HepG2 (cell line): ENCODE measurements around the gene CPNE5. TPM values are rescaled to one million over a fixed set of nuclear protein-coding genes. Genes with fewer than 3 reads are reported as not detected.
A peak's percentile ranks its signal among the peaks of the same experiment; 100 is the strongest.

Source experiments
- ATAC-seq: fragments of 200-7000 bp; cut with Tn5 transposase; 3 replicates; pipeline ENCODE4 v1.9.1; 2020; ENCODE audit warnings: mild to moderate bottlenecking, moderate library complexity
- BruUV-seq: library from RNA; stranded (reverse); fragments of 400-500 nt; replicated peaks from 2 replicates; lab custom pipeline; 2021; lab: Mats Ljungman, UMichigan
- CTCF ChIA-PET: fragments of 300-600 bp; formaldehyde crosslinking; extraction: SDS; loops from one replicate; lab custom pipeline; 2021; ENCODE audit warnings: low total read pairs, inconsistent platforms, low intra/inter-chr PET ratio; lab: Yijun Ruan, JAX
- POLR2A ChIA-PET: fragments of 350-600 bp; sonication (Branson Sonifier 250); formaldehyde crosslinking; loops from one replicate; lab custom pipeline; 2020; ENCODE audit warnings: antibody characterized with exemption, inconsistent platforms; lab: Yijun Ruan, JAX
- DNase-seq: peaks from one replicate; pipeline ENCODE4 v3.0.0-alpha.2; 2015; ENCODE audit warnings: low spot score
- FAIRE-seq: peaks from 3 replicates; lab custom pipeline; 2011; peaks lifted over from hg19 to GRCh38; lab: Jason Lieb, UNC
- H2AFZ ChIP-seq: one replicate; pipeline ENCODE4 v1.6.1; 2011; ENCODE audit warnings: low read length, inconsistent platforms
- H3K27ac ChIP-seq: fragments of 300-600 bp; 3 replicates; pipeline ENCODE4 v1.8.0; 2011; ENCODE audit warnings: mixed run types, mild to moderate bottlenecking, mixed read lengths, low read length, inconsistent platforms; ENCODE audit not compliant: insufficient read depth; ENCODE audit errors: extremely low read length
- H3K27me3 ChIP-seq, 2 experiments: fragments of 200-600 bp in 1 of 2; 2 replicates in 1 of 2; 3 replicates in 1 of 2; pipeline versions ENCODE4 v1.6.0 to v1.8.0; 2011; ENCODE audit warnings: low read length in 2 of 2, mild to moderate bottlenecking in 2 of 2, moderate library complexity in 2 of 2, inconsistent platforms in 1 of 2; ENCODE audit not compliant: insufficient read depth in 2 of 2, control insufficient read depth in 1 of 2
- H3K36me3 ChIP-seq, 2 experiments: fragments of 200-600 bp in 1 of 2; replicated peaks in 1 of 2; 2 replicates in 1 of 2; 3 replicates in 1 of 2; pipeline versions ENCODE4 v1.5.1 to v1.8.0; 2011; ENCODE audit warnings: low read length in 2 of 2, inconsistent platforms in 1 of 2; ENCODE audit not compliant: insufficient read depth in 2 of 2, control insufficient read depth in 1 of 2
- H3K4me1 ChIP-seq: 2 replicates; pipeline ENCODE4 v1.5.1; 2012; ENCODE audit warnings: low read length, inconsistent platforms; ENCODE audit not compliant: insufficient read depth
- H3K4me2 ChIP-seq: 2 replicates; pipeline ENCODE4 v1.6.0; 2011; ENCODE audit warnings: low read depth, low read length, inconsistent platforms
- H3K4me3 ChIP-seq, 3 experiments: fragments of 200-600 bp in 1 of 3; sonication (generic), shearing (Covaris generic) in 1 of 3; replicated peaks in 1 of 3; 2 replicates each; pipeline ENCODE4 v1.5.1; 2011 to 2016; ENCODE audit warnings: low read length in 3 of 3, inconsistent platforms in 2 of 3, low read depth in 2 of 3, mild to moderate bottlenecking in 2 of 3, control low read depth in 1 of 3, mixed read lengths in 1 of 3; ENCODE audit not compliant: insufficient read depth in 1 of 3
- H3K79me2 ChIP-seq: one replicate; pipeline ENCODE4 v1.6.1; 2011; ENCODE audit warnings: low read length, inconsistent platforms; ENCODE audit not compliant: insufficient read depth
- H3K9ac ChIP-seq: 2 replicates; pipeline ENCODE4 v1.6.0; 2011; ENCODE audit warnings: mild to moderate bottlenecking, low read depth, low read length, inconsistent platforms; ENCODE audit not compliant: insufficient read depth
- H3K9me3 ChIP-seq: 2 replicates; pipeline ENCODE4 v1.5.1; 2012; ENCODE audit warnings: mild to moderate bottlenecking, low read length
- H4K20me1 ChIP-seq: 2 replicates; pipeline ENCODE4 v1.6.0; 2011; ENCODE audit warnings: inconsistent platforms, mild to moderate bottlenecking, low read length, moderate library complexity; ENCODE audit not compliant: insufficient read depth
- CBX1 ChIP-seq: IDR thresholded peaks from one replicate; pipeline ENCODE4 v1.6.1; 2016; ENCODE audit warnings: antibody characterized with exemption, low read depth
- CREB1 ChIP-seq, 2 experiments: fragments of 450-650 bp in 1 of 2; IDR thresholded peaks; 2 replicates each; pipeline ENCODE4 v1.6.1; 2016 to 2017; ENCODE audit warnings: control low read depth in 1 of 2, mild to moderate bottlenecking in 1 of 2, missing compliant biosample characterization in 1 of 2, missing genetic modification characterization in 1 of 2
- POLR2AphosphoS5 ChIP-seq: IDR thresholded peaks from 2 replicates; pipeline ENCODE4 v1.6.1; 2012; ENCODE audit warnings: low read depth, low read length
- SP4 ChIP-seq: sonication (generic); formaldehyde crosslinking; IDR thresholded peaks from 2 replicates; pipeline ENCODE4 v1.8.1; 2023; ENCODE audit warnings: mild to moderate bottlenecking, missing genetic modification reagents
- TARDBP ChIP-seq: sonication (generic); formaldehyde crosslinking; IDR thresholded peaks from 2 replicates; pipeline ENCODE4 v1.8.0; 2022; ENCODE audit warnings: mild to moderate bottlenecking, missing genetic modification reagents
- ZXDC ChIP-seq: sonication (generic); formaldehyde crosslinking; IDR thresholded peaks from 2 replicates; pipeline ENCODE4 v1.5.0; 2020; ENCODE audit warnings: mild to moderate bottlenecking, missing genetic modification reagents
- WGBS: methylation state at CpG from one replicate; pipeline ENCODE4 v1.1.6; 2017; ENCODE audit warnings: low lambda C conversion rate; 5-methylcytosine and 5-hydroxymethylcytosine counted together
- in situ Hi-C: cut with HindIII; loops from 2 replicates; pipeline ENCODE4 v1.10.0; 2017; ENCODE audit warnings: low pct_unique_long_range_greater_than_20kb; ENCODE audit not compliant: extremely low pct_ligation_motif_present
- intact Hi-C: fragments of 100-400 bp; cut with micrococcal nuclease; formaldehyde crosslinking; loops from one replicate; pipeline ENCODE4 v1.10.0; 2022; ENCODE audit not compliant: unreplicated experiment
- polyA plus RNA-seq, 8 experiments: library from polyadenylated mRNA; depleted of rRNA in 3 of 8; stranded (reverse) in 7 of 8; unstranded in 1 of 8; fragments of >200 nt; fragmentation: Illumina TruSeq in 4 of 8; extraction: Trizol in 4 of 8; gene quantifications; 2 replicates each; pipeline versions ENCODE4 v1.2.1 to v1.2.3, GENCODE V29; 2011 to 2016; ENCODE audit warnings: low read depth in 4 of 8, missing spikeins in 1 of 8, mixed read lengths in 1 of 8; ENCODE audit not compliant: insufficient read depth in 1 of 8
- total RNA-seq, 5 experiments: library from RNA; depleted of rRNA; stranded (reverse); fragments of >200 nt; fragmentation: Illumina TruSeq; extraction: Trizol; gene quantifications; 2 replicates each; pipeline ENCODE4 v1.2.3, GENCODE V29; 2016; ENCODE audit warnings: low read depth in 1 of 5

Gene CPNE5
- total and polyA plus RNA-seq, 2 of the 13 experiments (the other 11 are each of a cell fraction or from before 2014, with no cell fraction given) = 0.16 TPM; not detected in 1

DNA sequence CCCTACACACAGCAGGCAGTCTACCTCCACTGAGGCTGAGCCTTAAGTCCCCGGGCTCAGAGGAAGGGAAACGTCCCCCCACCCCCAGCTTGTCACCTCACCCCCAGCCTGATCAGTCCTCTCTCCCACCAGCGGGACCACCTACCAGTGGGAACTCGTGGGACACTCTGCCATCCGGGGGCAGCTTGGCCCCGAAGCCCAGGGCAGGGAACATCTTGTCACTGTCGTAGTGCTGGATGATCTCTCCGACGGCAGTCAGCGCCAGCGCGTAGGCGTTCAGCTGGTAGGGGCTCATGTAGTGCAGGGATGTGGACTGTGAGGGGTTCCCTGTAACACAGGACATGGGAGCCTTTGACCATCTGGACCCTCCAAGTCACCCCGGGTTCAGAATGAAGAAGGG is 93.0 kb downstream of the CPNE5 start (continued):
- no peak for TF ChIP-seq ZXDC
- TF ChIP-seq, all 625 proteins: peak for 0

- TF ChIP-seq SP4 (CRISPR knock-in tag) (no peak), CBX1 (no peak), POLR2AphosphoS5 (no peak), CREB1 (IDR thresholded peaks at IDR 0.05) (peak; percentile 70), CREB1 (CRISPR knock-in tag; IDR thresholded peaks at IDR 0.05) (no peak), TARDBP (CRISPR knock-in tag) (no peak)
- in situ Hi-C loops (no loop called here), intact Hi-C loops (no loop called here)
- 14% methylated on average over 5 of the region's 8 CpGs for WGBS
- no peak overlapping the region for H3K4me3 ChIP-seq
- CTCF ChIA-PET = no interaction called here
- peaks cover 12 to 77% of the 10 kb centered on the region in 2 experiments; a peak in 4 of 5 replicates for H3K27me3 ChIP-seq
- H3K27ac ChIP-seq = no peak overlapping the region
- H3K9ac ChIP-seq = no peak overlapping the region
- H4K20me1 ChIP-seq = no peaks in the 10 kb centered on the region
- FAIRE-seq (no peak), DNase-seq (no peak), ATAC-seq (no peak)
- POLR2A ChIA-PET = no interaction called here
- no peaks in the 10 kb centered on the region for H3K79me2 ChIP-seq
- no peak overlapping the region for H3K4me2 ChIP-seq
- no TSS peak for BruUV-seq
- H2AFZ ChIP-seq = no peak overlapping the region
- H3K9me3 ChIP-seq = no peaks in the 10 kb centered on the region
- H3K36me3 ChIP-seq = no peaks in the 10 kb centered on the region
- no peaks in the 10 kb centered on the region for H3K4me1 ChIP-seq
Measured at GRCh38 chr6:36745836-36746235, 93.4 kb downstream of the CPNE5 start.
